Measurements from ENCODE around the gene BMP8A. TPM values are rescaled to one million over a fixed set of nuclear protein-coding genes. Genes with fewer than 3 reads are reported as not detected.

Gene BMP8A
- total and polyA plus RNA-seq, 9 of the 15 experiments (the other 6 are each of a cell fraction or from before 2014, with no cell fraction given) = 0.05 to 0.31 TPM; not detected in 7

GRCh38 chr1:39469150-39469549 is 22.3 kb upstream of the BMP8A start:
- H3K79me2 ChIP-seq (ENCODE audit: control insufficient read depth, insufficient read depth, low read length) = no peaks in the 10 kb centered on the region
- CTCF ChIA-PET (ENCODE audit: low intra/inter-chr PET ratio) = no interaction called here

More at GRCh38 chr1:39469150-39469549, 22.3 kb upstream of the BMP8A start:
- no peak overlapping the region for H3K9ac ChIP-seq (ENCODE audit: insufficient read depth in 1 of 2, low read depth in 2 of 2, low read length in 2 of 2)
- no peaks in the 10 kb centered on the region for H4K20me1 ChIP-seq (replicated peaks; ENCODE audit: control insufficient read depth, insufficient read depth, low read length)
- H3K4me2 ChIP-seq (ENCODE audit: insufficient read depth, low read length) = no peak overlapping the region
- H2AFZ ChIP-seq (ENCODE audit: low read depth, low read length) = no peak overlapping the region
- intact Hi-C loops (cut with micrococcal nuclease) = no loop called here
- POLR2A ChIA-PET = interaction anchor here (0.7 to 1.9 kb wide), 4 partner anchors 11 to 904 kb away, joined by 3 to 5 read pairs (median 4); no protein-coding TSS in a partner anchor
- FAIRE-seq (no peak), ATAC-seq (no peak; the same call in 2 of the 3 replicates), DNase-seq (ENCODE audit: extremely low read depth in 1 of 4, low spot score in 3 of 4) (no peak)
- no peaks in the 10 kb centered on the region for H3K4me1 ChIP-seq (replicated peaks in 1 of 2; ENCODE audit: control insufficient read depth in 2 of 2, insufficient read depth in 2 of 2, low read length in 2 of 2)
- no peaks in the 10 kb centered on the region for H3K9me1 ChIP-seq (ENCODE audit: control insufficient read depth, insufficient read depth, low read length)
- BruUV-seq (replicated peaks) = no TSS peak
- H3K27me3 ChIP-seq (ENCODE audit: control insufficient read depth in 2 of 2, insufficient read depth in 2 of 2, low read length in 2 of 2) = no peaks in the 10 kb centered on the region
- in situ Hi-C loops (cut with MboI) = no loop called here
- TF ChIP-seq GMEB1 (CRISPR knock-in tag; IDR thresholded peaks at IDR 0.05) (no peak), SIX5 (IDR thresholded peaks at IDR 0.05; ENCODE audit: borderline replicate concordance in 1 of 2, insufficient read depth in 1 of 2, low read depth in 1 of 2, low read length in 2 of 2) (no peak), ZNF76 (CRISPR knock-in tag; IDR thresholded peaks at IDR 0.05; ENCODE audit: borderline replicate concordance) (no peak), REST (IDR thresholded peaks at IDR 0.05; ENCODE audit: borderline replicate concordance) (0 out of 2 replicates have a peak, but pooled peaks have one; percentile 7), REST (CRISPR knock-in tag; IDR thresholded peaks at IDR 0.05; ENCODE audit: low read depth) (no peak), CTCF (IDR thresholded peaks at IDR 0.05 in 2 of 3, conservative IDR thresholded peaks at IDR 0.05 in 1 of 3; ENCODE audit: insufficient read depth in 2 of 3, low read depth in 1 of 3, low read length in 3 of 3) (peak in 2 of 3 experiments; percentile 13 to 24; a peak in 2 of 6 replicates)
- WGBS (ENCODE audit: insufficient coverage, low coverage, missing lambda C conversion rate) = 85% methylated on average over 3 of the region's 3 CpGs
- no peak overlapping the region for H3K4me3 ChIP-seq
- no peak overlapping the region for H3K27ac ChIP-seq (ENCODE audit: extremely low read depth, low read depth, low read length)
- H3K9me3 ChIP-seq (replicated peaks; ENCODE audit: control insufficient read depth, insufficient read depth, low read depth, low read length) = no peaks in the 10 kb centered on the region
- peaks cover 87% of the 10 kb centered on the region for H3K36me3 ChIP-seq (ENCODE audit: control insufficient read depth, insufficient read depth, low read length)

Measured in K562 (cell line).